PC-3 (cell line): ENCODE measurements around the gene TRRAP. TPM values are rescaled to one million over a fixed set of nuclear protein-coding genes. Genes with fewer than 3 reads are reported as not detected.

Source experiments
- ATAC-seq: fragments of 200-7000 bp; cut with Tn5 transposase; 2 replicates; pipeline ENCODE4 v1.9.1; 2020; ENCODE audit warnings: mild to moderate bottlenecking, moderate library complexity
- BruUV-seq: library from RNA; stranded (reverse); fragments of 400-500 nt; replicated peaks from 2 replicates; lab custom pipeline; 2021; lab: Mats Ljungman, UMichigan
- CTCF ChIA-PET: fragments of 300-600 bp; sonication (Branson Sonifier 250); formaldehyde crosslinking; loops from one replicate; lab custom pipeline; 2022; ENCODE audit warnings: antibody characterized with exemption; lab: Charles Lee
- POLR2A ChIA-PET: fragments of 300-600 bp; sonication (Branson Sonifier 250); formaldehyde crosslinking; loops from one replicate; lab custom pipeline; 2022; ENCODE audit warnings: antibody characterized with exemption; ENCODE audit not compliant: unreplicated experiment; lab: Charles Lee
- DNase-seq: peaks from one replicate; pipeline ENCODE4 v3.0.0-alpha.2; 2015
- H2AFZ ChIP-seq: fragments of 300-600 bp; sonication (generic); 2 replicates; pipeline ENCODE4 v1.6.0; 2016; ENCODE audit warnings: antibody characterized with exemption, low read length
- H3F3A ChIP-seq: fragments of 300-600 bp; sonication (generic); one replicate; pipeline ENCODE4 v1.6.0; 2017; ENCODE audit warnings: antibody characterized with exemption, low read length, control low read depth, mild to moderate bottlenecking; ENCODE audit not compliant: unreplicated experiment
- H3K27ac ChIP-seq: fragments of 300-600 bp; sonication (generic); 2 replicates; pipeline ENCODE4 v1.5.1; 2016; ENCODE audit warnings: mild to moderate bottlenecking, low read length
- H3K27me3 ChIP-seq: fragments of 300-600 bp; sonication (generic); 2 replicates; pipeline ENCODE4 v1.6.1; 2016; ENCODE audit warnings: low read length, mixed read lengths
- H3K36me3 ChIP-seq: fragments of 300-600 bp; sonication (generic); 2 replicates; pipeline ENCODE4 v1.6.1; 2016; ENCODE audit warnings: low read depth, mixed run types, low read length, mixed read lengths
- H3K4me1 ChIP-seq: fragments of 300-600 bp; sonication (generic); 2 replicates; pipeline ENCODE4 v1.5.1; 2016; ENCODE audit warnings: low read length; ENCODE audit not compliant: insufficient read depth
- H3K4me2 ChIP-seq: fragments of 300-600 bp; sonication (generic); 2 replicates; pipeline ENCODE4 v1.6.0; 2016; ENCODE audit warnings: low read length
- H3K4me3 ChIP-seq: fragments of 300-600 bp; sonication (generic); 2 replicates; pipeline ENCODE4 v1.5.1; 2016; ENCODE audit warnings: mild to moderate bottlenecking, low read length, mixed read lengths
- H3K79me2 ChIP-seq: fragments of 300-600 bp; sonication (generic); 2 replicates; pipeline ENCODE4 v1.6.1; 2017; ENCODE audit warnings: low read length, mixed read lengths
- H3K9ac ChIP-seq: fragments of 300-600 bp; sonication (generic); 2 replicates; pipeline ENCODE4 v1.6.0; 2016; ENCODE audit warnings: mild to moderate bottlenecking, low read length
- H3K9me2 ChIP-seq: fragments of 300-600 bp; sonication (generic); replicated peaks from 2 replicates; pipeline ENCODE4 v1.6.1; 2016; ENCODE audit warnings: mixed run types, low read length, mixed read lengths
- H3K9me3 ChIP-seq: fragments of 300-600 bp; sonication (generic); 2 replicates; pipeline ENCODE4 v1.6.1; 2016; ENCODE audit warnings: low read length, mixed read lengths
- H4K20me1 ChIP-seq: fragments of 300-600 bp; sonication (generic); 2 replicates; pipeline ENCODE4 v1.6.1; 2016; ENCODE audit warnings: low read length, mixed read lengths
- EZH2 ChIP-seq: fragments of 300-600 bp; sonication (generic); IDR thresholded peaks from one replicate; pipeline ENCODE4 v1.6.1; 2017; ENCODE audit warnings: antibody characterized with exemption, mild to moderate bottlenecking, low read length; ENCODE audit not compliant: unreplicated experiment
- EZH2phosphoT487 ChIP-seq: fragments of 300-600 bp; sonication (generic); IDR thresholded peaks from 2 replicates; pipeline ENCODE4 v1.6.1; 2018; ENCODE audit warnings: mild to moderate bottlenecking, antibody characterized with exemption, low read length, borderline replicate concordance
- intact Hi-C: fragments of 100-400 bp; cut with micrococcal nuclease; formaldehyde crosslinking; loops from 2 replicates; pipeline ENCODE4 v1.9.0; 2023
- total RNA-seq: library from RNA; depleted of rRNA; stranded (reverse); fragments of >200 nt; gene quantifications from 2 replicates; pipeline ENCODE4 v1.2.3, GENCODE V29; 2014
- TF ChIP-seq, protein P1 (sequence below): fragments of 300-600 bp; sonication (generic); conservative IDR thresholded peaks from 2 replicates; pipeline ENCODE4 v1.5.1; 2017; ENCODE audit warnings: antibody characterized with exemption, low read depth, mild to moderate bottlenecking, low read length

Gene TRRAP
- total RNA-seq, 1 experiment from 2014 or later = 17.7 TPM

DNA sequence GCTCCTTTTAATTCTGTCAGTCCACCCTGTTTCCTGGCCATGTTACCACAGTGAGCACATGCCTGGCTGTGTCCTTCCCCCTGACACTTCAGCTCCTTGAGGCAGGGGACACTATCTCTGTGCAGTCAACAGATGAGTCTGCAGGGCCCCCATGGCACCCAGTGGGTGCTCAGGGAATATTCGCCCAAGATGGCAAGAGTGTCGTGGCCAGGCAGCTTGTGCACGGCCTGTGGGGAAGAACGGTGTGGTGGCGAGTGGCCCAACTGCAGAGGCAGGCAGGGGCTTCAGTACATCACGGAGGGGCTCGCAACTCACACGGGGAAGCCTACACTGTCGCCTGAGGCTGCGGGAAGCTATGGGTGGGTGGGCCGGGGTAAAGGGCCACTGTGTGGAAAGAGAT is 91.1 kb downstream of the TRRAP start:
- ChIA-PET POLR2A (no interaction called here), CTCF (no interaction called here)
- intact Hi-C loops = no loop called here
- DNase-seq (no peak), ATAC-seq (no peak)
- Histone ChIP-seq H3K27me3 (no peaks in the 10 kb centered on the region), H3K9me3 (no peaks in the 10 kb centered on the region), H3K9me2 (no peaks in the 10 kb centered on the region), H4K20me1 (no peaks in the 10 kb centered on the region), H3K4me2 (no peak overlapping the region), H3K79me2 (no peaks in the 10 kb centered on the region), H3K27ac (no peak overlapping the region), H3K4me1 (no peaks in the 10 kb centered on the region), H3K36me3 (peaks cover 52% of the 10 kb centered on the region), H3F3A (no peaks in the 10 kb centered on the region), H3K9ac (no peak overlapping the region), H2AFZ (no peak overlapping the region), H3K4me3 (no peak overlapping the region)
- TF ChIP-seq EZH2 = no peak
- no peak for TF ChIP-seq EZH2phosphoT487
- TF ChIP-seq, protein P1, sequence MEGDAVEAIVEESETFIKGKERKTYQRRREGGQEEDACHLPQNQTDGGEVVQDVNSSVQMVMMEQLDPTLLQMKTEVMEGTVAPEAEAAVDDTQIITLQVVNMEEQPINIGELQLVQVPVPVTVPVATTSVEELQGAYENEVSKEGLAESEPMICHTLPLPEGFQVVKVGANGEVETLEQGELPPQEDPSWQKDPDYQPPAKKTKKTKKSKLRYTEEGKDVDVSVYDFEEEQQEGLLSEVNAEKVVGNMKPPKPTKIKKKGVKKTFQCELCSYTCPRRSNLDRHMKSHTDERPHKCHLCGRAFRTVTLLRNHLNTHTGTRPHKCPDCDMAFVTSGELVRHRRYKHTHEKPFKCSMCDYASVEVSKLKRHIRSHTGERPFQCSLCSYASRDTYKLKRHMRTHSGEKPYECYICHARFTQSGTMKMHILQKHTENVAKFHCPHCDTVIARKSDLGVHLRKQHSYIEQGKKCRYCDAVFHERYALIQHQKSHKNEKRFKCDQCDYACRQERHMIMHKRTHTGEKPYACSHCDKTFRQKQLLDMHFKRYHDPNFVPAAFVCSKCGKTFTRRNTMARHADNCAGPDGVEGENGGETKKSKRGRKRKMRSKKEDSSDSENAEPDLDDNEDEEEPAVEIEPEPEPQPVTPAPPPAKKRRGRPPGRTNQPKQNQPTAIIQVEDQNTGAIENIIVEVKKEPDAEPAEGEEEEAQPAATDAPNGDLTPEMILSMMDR = no peak
- no TSS peak for BruUV-seq

DNA sequence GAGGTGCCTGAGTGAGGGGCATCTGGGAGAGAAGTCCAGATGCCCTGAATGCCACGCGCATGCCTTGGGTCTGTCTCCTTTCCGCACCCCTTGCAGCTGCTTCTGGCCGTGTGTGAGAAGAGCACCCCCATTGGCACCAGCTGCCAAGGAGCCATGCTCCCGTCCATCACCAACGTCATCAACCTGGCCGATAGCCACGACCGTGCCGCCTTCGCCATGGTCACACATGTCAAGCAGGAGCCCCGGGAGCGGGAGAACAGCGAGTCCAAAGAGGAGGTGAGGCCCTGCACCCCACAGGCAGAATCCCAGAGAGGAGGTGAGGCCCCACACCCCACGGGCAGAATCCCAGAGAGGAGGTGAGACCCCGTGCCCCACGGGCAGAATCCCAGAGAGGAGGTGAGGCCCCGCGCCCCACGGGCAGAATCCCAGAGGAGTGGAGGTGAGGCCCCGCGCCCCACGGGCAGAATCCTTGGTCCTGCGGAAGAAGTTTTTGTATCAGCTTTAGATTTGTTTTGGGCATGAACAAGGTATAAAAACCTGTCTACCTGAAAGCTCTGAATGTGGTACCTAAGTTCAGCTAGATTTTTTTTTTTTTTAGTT is 91.8 kb downstream of the TRRAP start:
- no TSS peak for BruUV-seq
- no peak overlapping the region for H2AFZ ChIP-seq
- H3F3A ChIP-seq = no peaks in the 10 kb centered on the region
- no peaks in the 10 kb centered on the region for H4K20me1 ChIP-seq
- TF ChIP-seq EZH2 = no peak
- no peak overlapping the region for H3K9ac ChIP-seq
- DNase-seq (no peak), ATAC-seq (no peak)
- H3K27me3 ChIP-seq = no peaks in the 10 kb centered on the region
- CTCF ChIA-PET = no interaction called here
- H3K4me1 ChIP-seq = no peaks in the 10 kb centered on the region
- intact Hi-C loops = no loop called here
- H3K27ac ChIP-seq = no peak overlapping the region
- H3K36me3 ChIP-seq = peaks cover 52% of the 10 kb centered on the region
- no peaks in the 10 kb centered on the region for H3K79me2 ChIP-seq
- H3K4me3 ChIP-seq = no peak overlapping the region
- no peak overlapping the region for H3K4me2 ChIP-seq
- no peaks in the 10 kb centered on the region for H3K9me2 ChIP-seq
- H3K9me3 ChIP-seq = no peaks in the 10 kb centered on the region
- POLR2A ChIA-PET = no interaction called here

DNA sequence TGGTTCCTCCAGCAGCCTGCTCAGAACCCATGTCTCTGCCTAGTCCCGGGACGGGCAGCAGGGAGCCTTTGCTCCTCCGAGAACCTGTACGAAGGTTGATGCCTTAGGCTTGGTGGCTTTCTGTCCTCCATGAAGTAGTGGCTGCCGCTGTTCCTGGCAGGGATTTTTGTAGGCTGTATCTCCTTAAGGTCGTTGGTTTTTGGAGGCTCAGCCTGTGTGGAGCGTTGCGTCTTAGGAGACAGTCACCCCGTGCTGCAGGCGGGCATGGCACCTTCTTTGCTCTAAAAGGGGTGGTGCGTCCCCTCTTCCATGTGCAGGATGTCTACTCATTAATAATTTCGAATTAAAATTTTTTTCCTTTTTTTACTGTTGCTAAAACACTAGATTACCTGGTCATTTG is 92.5 kb downstream of the TRRAP start:
- no peak overlapping the region for H3K4me2 ChIP-seq
- no peaks in the 10 kb centered on the region for H4K20me1 ChIP-seq
- no peaks in the 10 kb centered on the region for H3K4me1 ChIP-seq
- TF ChIP-seq, protein P1 = no peak
- no peak for TF ChIP-seq EZH2phosphoT487
- H3K9me3 ChIP-seq = no peaks in the 10 kb centered on the region
- no peak overlapping the region for H2AFZ ChIP-seq
- no peaks in the 10 kb centered on the region for H3K79me2 ChIP-seq
- BruUV-seq = no TSS peak
- peaks cover 53% of the 10 kb centered on the region for H3K36me3 ChIP-seq
- H3F3A ChIP-seq = no peaks in the 10 kb centered on the region
- CTCF ChIA-PET = no interaction called here
- H3K9me2 ChIP-seq = no peaks in the 10 kb centered on the region
- H3K4me3 ChIP-seq = no peak overlapping the region
- POLR2A ChIA-PET = no interaction called here
- H3K27me3 ChIP-seq = no peaks in the 10 kb centered on the region
- ATAC-seq (no peak), DNase-seq (no peak)
- intact Hi-C loops = no loop called here
- no peak overlapping the region for H3K9ac ChIP-seq
- H3K27ac ChIP-seq = no peak overlapping the region
